PC-3 (cell line): ENCODE measurements around the gene PDZRN3. TPM values are rescaled to one million over a fixed set of nuclear protein-coding genes. Genes with fewer than 3 reads are reported as not detected.

Experiments
- ATAC-seq: fragments of 200-7000 bp; cut with Tn5 transposase; 2 replicates; pipeline ENCODE4 v1.9.1; 2020; ENCODE audit warnings: mild to moderate bottlenecking, moderate library complexity
- BruUV-seq: library from RNA; stranded (reverse); fragments of 400-500 nt; replicated peaks from 2 replicates; lab custom pipeline; 2021; lab: Mats Ljungman, UMichigan
- CTCF ChIA-PET: fragments of 300-600 bp; sonication (Branson Sonifier 250); formaldehyde crosslinking; loops from one replicate; lab custom pipeline; 2022; ENCODE audit warnings: antibody characterized with exemption; lab: Charles Lee
- POLR2A ChIA-PET: fragments of 300-600 bp; sonication (Branson Sonifier 250); formaldehyde crosslinking; loops from one replicate; lab custom pipeline; 2022; ENCODE audit warnings: antibody characterized with exemption; ENCODE audit not compliant: unreplicated experiment; lab: Charles Lee
- DNase-seq: peaks from one replicate; pipeline ENCODE4 v3.0.0-alpha.2; 2015
- H2AFZ ChIP-seq: fragments of 300-600 bp; sonication (generic); 2 replicates; pipeline ENCODE4 v1.6.0; 2016; ENCODE audit warnings: antibody characterized with exemption, low read length
- H3F3A ChIP-seq: fragments of 300-600 bp; sonication (generic); one replicate; pipeline ENCODE4 v1.6.0; 2017; ENCODE audit warnings: antibody characterized with exemption, low read length, control low read depth, mild to moderate bottlenecking; ENCODE audit not compliant: unreplicated experiment
- H3K27ac ChIP-seq: fragments of 300-600 bp; sonication (generic); 2 replicates; pipeline ENCODE4 v1.5.1; 2016; ENCODE audit warnings: mild to moderate bottlenecking, low read length
- H3K27me3 ChIP-seq: fragments of 300-600 bp; sonication (generic); 2 replicates; pipeline ENCODE4 v1.6.1; 2016; ENCODE audit warnings: low read length, mixed read lengths
- H3K36me3 ChIP-seq: fragments of 300-600 bp; sonication (generic); 2 replicates; pipeline ENCODE4 v1.6.1; 2016; ENCODE audit warnings: low read depth, mixed run types, low read length, mixed read lengths
- H3K4me1 ChIP-seq: fragments of 300-600 bp; sonication (generic); 2 replicates; pipeline ENCODE4 v1.5.1; 2016; ENCODE audit warnings: low read length; ENCODE audit not compliant: insufficient read depth
- H3K4me2 ChIP-seq: fragments of 300-600 bp; sonication (generic); 2 replicates; pipeline ENCODE4 v1.6.0; 2016; ENCODE audit warnings: low read length
- H3K4me3 ChIP-seq: fragments of 300-600 bp; sonication (generic); 2 replicates; pipeline ENCODE4 v1.5.1; 2016; ENCODE audit warnings: mild to moderate bottlenecking, low read length, mixed read lengths
- H3K79me2 ChIP-seq: fragments of 300-600 bp; sonication (generic); 2 replicates; pipeline ENCODE4 v1.6.1; 2017; ENCODE audit warnings: low read length, mixed read lengths
- H3K9ac ChIP-seq: fragments of 300-600 bp; sonication (generic); 2 replicates; pipeline ENCODE4 v1.6.0; 2016; ENCODE audit warnings: mild to moderate bottlenecking, low read length
- H3K9me2 ChIP-seq: fragments of 300-600 bp; sonication (generic); replicated peaks from 2 replicates; pipeline ENCODE4 v1.6.1; 2016; ENCODE audit warnings: mixed run types, low read length, mixed read lengths
- H3K9me3 ChIP-seq: fragments of 300-600 bp; sonication (generic); 2 replicates; pipeline ENCODE4 v1.6.1; 2016; ENCODE audit warnings: low read length, mixed read lengths
- H4K20me1 ChIP-seq: fragments of 300-600 bp; sonication (generic); 2 replicates; pipeline ENCODE4 v1.6.1; 2016; ENCODE audit warnings: low read length, mixed read lengths
- CTCF ChIP-seq: fragments of 300-600 bp; sonication (generic); conservative IDR thresholded peaks from 2 replicates; pipeline ENCODE4 v1.5.1; 2017; ENCODE audit warnings: antibody characterized with exemption, low read depth, mild to moderate bottlenecking, low read length
- EZH2 ChIP-seq: fragments of 300-600 bp; sonication (generic); IDR thresholded peaks from one replicate; pipeline ENCODE4 v1.6.1; 2017; ENCODE audit warnings: antibody characterized with exemption, mild to moderate bottlenecking, low read length; ENCODE audit not compliant: unreplicated experiment
- EZH2phosphoT487 ChIP-seq: fragments of 300-600 bp; sonication (generic); IDR thresholded peaks from 2 replicates; pipeline ENCODE4 v1.6.1; 2018; ENCODE audit warnings: mild to moderate bottlenecking, antibody characterized with exemption, low read length, borderline replicate concordance
- intact Hi-C: fragments of 100-400 bp; cut with micrococcal nuclease; formaldehyde crosslinking; loops from 2 replicates; pipeline ENCODE4 v1.9.0; 2023
- total RNA-seq: library from RNA; depleted of rRNA; stranded (reverse); fragments of >200 nt; gene quantifications from 2 replicates; pipeline ENCODE4 v1.2.3, GENCODE V29; 2014

The PDZRN3 gene
- total RNA-seq, 1 experiment from 2014 or later: not detected

DNA sequence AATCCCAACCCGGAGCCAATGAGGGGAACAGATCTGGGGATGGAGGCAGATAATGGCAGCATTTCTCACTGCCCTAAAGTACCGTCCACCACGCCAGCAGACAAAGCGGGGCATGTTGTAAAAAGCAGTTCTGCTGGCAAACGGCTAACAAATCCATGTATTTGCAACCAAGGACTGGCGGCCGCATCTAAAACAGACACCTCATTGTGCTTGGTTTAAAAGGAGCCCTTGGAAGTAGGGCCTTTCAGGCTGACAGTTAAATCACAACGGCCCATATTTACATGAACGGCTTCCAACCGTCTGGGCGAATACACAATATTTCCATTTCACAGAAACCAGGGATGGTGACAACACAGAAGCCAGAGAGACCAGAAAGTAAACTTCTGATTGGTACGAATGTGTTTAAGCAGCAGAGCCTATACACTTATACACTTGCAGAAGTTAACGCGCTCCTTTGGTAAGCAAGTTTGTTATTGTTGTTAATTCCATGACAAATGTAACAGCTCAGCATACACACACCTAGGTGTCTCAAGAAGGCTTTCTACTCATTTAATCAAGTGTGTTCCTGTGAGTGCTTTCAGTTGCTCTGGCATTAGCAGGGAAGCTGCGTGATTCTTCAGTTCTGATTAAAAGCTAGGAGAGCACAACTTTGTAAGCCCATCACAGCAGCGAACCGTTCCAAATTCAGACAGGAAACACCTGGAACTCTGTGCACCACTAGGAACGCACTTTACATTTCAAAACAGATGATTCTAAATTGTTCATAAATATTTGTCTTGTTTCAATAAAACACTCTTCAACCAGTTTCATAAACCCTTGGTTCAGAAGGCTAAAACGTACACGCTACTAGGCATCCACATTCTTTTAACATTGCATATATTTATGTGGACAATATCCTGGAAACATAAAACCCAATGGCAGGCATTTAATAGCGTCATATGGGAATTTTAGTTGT is 112.9 kb downstream of the PDZRN3 start:
- no peaks in the 10 kb centered on the region for H4K20me1 ChIP-seq
- H3K9me2 ChIP-seq: no peaks in the 10 kb centered on the region
- DNase-seq (no peak), ATAC-seq (no peak)
- no peak overlapping the region for H3K4me2 ChIP-seq
- no peaks in the 10 kb centered on the region for H3K79me2 ChIP-seq
- H3K9me3 ChIP-seq: no peaks in the 10 kb centered on the region
- CTCF ChIA-PET: no interaction called here
- peaks cover 30% of the 10 kb centered on the region; the same call in 1 of the 2 replicates for H3K27me3 ChIP-seq
- no peak overlapping the region for H2AFZ ChIP-seq
- POLR2A ChIA-PET: no interaction called here
- intact Hi-C loops: no loop called here
- TF ChIP-seq EZH2 (no peak), CTCF (no peak), EZH2phosphoT487 (no peak)
- no peak overlapping the region for H3K4me3 ChIP-seq
- no peaks in the 10 kb centered on the region for H3K4me1 ChIP-seq
- H3K27ac ChIP-seq: no peak overlapping the region
- no TSS peak for BruUV-seq
- no peaks in the 10 kb centered on the region for H3K36me3 ChIP-seq
- no peak overlapping the region for H3K9ac ChIP-seq
- no peaks in the 10 kb centered on the region for H3F3A ChIP-seq

DNA sequence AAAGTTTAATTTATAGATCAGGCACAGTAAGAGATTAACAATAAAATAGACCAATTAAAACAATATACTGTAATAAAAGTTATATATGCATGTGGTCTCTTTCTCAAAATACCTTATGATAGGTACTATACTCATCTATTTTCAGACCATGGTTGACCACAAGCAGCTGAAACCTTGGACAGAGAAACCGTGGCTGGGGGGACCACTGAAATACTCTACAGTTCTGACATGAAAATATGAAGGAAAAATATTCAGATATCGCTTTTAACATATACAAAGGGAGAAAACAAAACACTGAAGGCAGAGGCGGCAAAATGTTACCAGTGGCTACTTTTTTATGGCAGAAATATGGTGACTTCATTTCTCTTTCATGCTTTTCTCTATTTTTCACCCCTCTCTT is 114.0 kb downstream of the PDZRN3 start:
- intact Hi-C loops: no loop called here
- POLR2A ChIA-PET: no interaction called here
- no peaks in the 10 kb centered on the region for H3K79me2 ChIP-seq

More for the DNA sequence above, 114.0 kb downstream of the PDZRN3 start:
- Histone ChIP-seq H3K4me3 (no peak overlapping the region), H3F3A (no peaks in the 10 kb centered on the region), H2AFZ (no peak overlapping the region), H3K4me1 (no peaks in the 10 kb centered on the region), H3K9me3 (no peaks in the 10 kb centered on the region), H3K4me2 (no peak overlapping the region), H3K27me3 (peaks cover 30% of the 10 kb centered on the region; the same call in 1 of the 2 replicates), H3K27ac (no peak overlapping the region), H3K9me2 (no peaks in the 10 kb centered on the region), H4K20me1 (no peaks in the 10 kb centered on the region), H3K36me3 (no peaks in the 10 kb centered on the region), H3K9ac (no peak overlapping the region)
- no peak for TF ChIP-seq CTCF
- no peak for TF ChIP-seq EZH2phosphoT487
- TF ChIP-seq EZH2: no peak
- BruUV-seq: no TSS peak
- ATAC-seq: no peak
- CTCF ChIA-PET: no interaction called here
- DNase-seq: no peak
